Esophagus muscularis mucosa (tissue), 4 donors: ENCODE measurements around the gene GLI3. TPM values are rescaled to one million over a fixed set of nuclear protein-coding genes. Genes with fewer than 3 reads are reported as not detected.

Experiments used
- DNase-seq: peaks from one replicate; pipeline ENCODE4 v3.0.0-alpha.2; 2017; ENCODE audit errors: extremely low spot score
- H3K27ac ChIP-seq, 4 donors: fragments of 200-600 bp; sonication (generic); replicated peaks in 1 of 4; 1 replicate in 3 of 4; 2 replicates in 1 of 4; pipeline ENCODE4 v1.5.1; 2016 to 2019; ENCODE audit warnings: mild to moderate bottlenecking in 1 of 4
- H3K27me3 ChIP-seq, 4 donors: fragments of 200-600 bp; sonication (generic); one replicate each; pipeline versions ENCODE4 v1.5.1 to v1.6.0; 2016 to 2019
- H3K36me3 ChIP-seq, 4 donors: fragments of 200-600 bp; sonication (generic); one replicate each; pipeline ENCODE4 v1.5.1; 2016 to 2019
- H3K4me1 ChIP-seq, 4 donors: fragments of 200-600 bp; sonication (generic); one replicate each; pipeline ENCODE4 v1.5.1; 2016 to 2019
- H3K4me3 ChIP-seq, 4 donors: fragments of 200-600 bp; sonication (generic); 1 replicate in 2 of 4; 2 replicates in 2 of 4; pipeline ENCODE4 v1.5.1; 2016 to 2019; ENCODE audit warnings: mild to moderate bottlenecking in 4 of 4, moderate library complexity in 1 of 4
- H3K9me3 ChIP-seq, 4 donors: fragments of 200-600 bp; sonication (generic); 1 replicate in 3 of 4; 2 replicates in 1 of 4; pipeline ENCODE4 v1.5.1; 2016 to 2019
- CTCF ChIP-seq, 3 experiments: fragments of 200-600 bp in 2 of 3; fragments of 450-650 bp in 1 of 3; sonication (generic) in 2 of 3; IDR thresholded peaks; one replicate each; pipeline ENCODE4 v1.5.1; 2017 to 2019; ENCODE audit warnings: antibody characterized with exemption in 3 of 3, mild to moderate bottlenecking in 2 of 3, moderate library complexity in 1 of 3
- EP300 ChIP-seq: sonication (generic); formaldehyde crosslinking; IDR thresholded peaks from one replicate; pipeline ENCODE4 v1.6.1; 2017; ENCODE audit warnings: antibody characterized with exemption
- POLR2A ChIP-seq: fragments of 450-650 bp; IDR thresholded peaks from one replicate; pipeline ENCODE4 v1.6.1; 2017; ENCODE audit warnings: antibody characterized with exemption, moderate library complexity, mild to moderate bottlenecking, low read depth
- POLR2AphosphoS5 ChIP-seq, 2 donors: sonication (generic); formaldehyde crosslinking; IDR thresholded peaks; one replicate each; pipeline ENCODE4 v1.6.1; 2017; ENCODE audit warnings: antibody characterized with exemption in 2 of 2
- WGBS: methylation state at CpG from one replicate; pipeline ENCODE4 v1.1.5; 2018; 5-methylcytosine and 5-hydroxymethylcytosine counted together
- intact Hi-C: fragments of 100-400 bp; cut with DNase I; formaldehyde crosslinking; loops from one replicate; pipeline ENCODE4 v1.15.1; 2023
- total RNA-seq, 4 donors: library from RNA; depleted of rRNA; stranded (reverse); fragments of >200 nt; gene quantifications; one replicate each; pipeline versions ENCODE4 v1.1.0 to v1.2.1, GENCODE V29; 2016

The GLI3 gene
- total RNA-seq, 4 donors from 2014 or later, result 11.7 to 17.8 (median 13.3) TPM

- Histone ChIP-seq H3K27me3 (no peaks in the 10 kb centered on the region), H3K27ac (no peak overlapping the region), H3K9me3 (peaks cover 0 to 3% (median 0%) of the 10 kb centered on the region in 4 donors), H3K4me1 (peaks cover 0 to 8% (median 0%) of the 10 kb centered on the region in 4 donors), H3K4me3 (no peak overlapping the region), H3K36me3 (no peaks in the 10 kb centered on the region)
- no peak for DNase-seq
- WGBS, result 92% methylated on average over 6 of the region's 6 CpGs
- intact Hi-C loops, result no loop called here
- no peak for TF ChIP-seq POLR2A
- no peak for TF ChIP-seq CTCF (IDR thresholded peaks at IDR 0.05)
- no peak for TF ChIP-seq EP300
- no peak for TF ChIP-seq POLR2AphosphoS5 (IDR thresholded peaks at IDR 0.05)
Observed at GRCh38 chr7:42126475-42127231, 110.4 kb downstream of the GLI3 start.

GRCh38 chr7:42125321-42125720 lies 111.7 kb downstream of the GLI3 start:
- TF ChIP-seq POLR2A, result no peak
- no peak for TF ChIP-seq CTCF (IDR thresholded peaks at IDR 0.05)
- no peak for TF ChIP-seq EP300
- no peak for TF ChIP-seq POLR2AphosphoS5 (IDR thresholded peaks at IDR 0.05)
- Histone ChIP-seq H3K27me3 (no peaks in the 10 kb centered on the region), H3K4me3 (no peak overlapping the region), H3K27ac (no peak overlapping the region), H3K36me3 (no peaks in the 10 kb centered on the region), H3K9me3 (no peaks in the 10 kb centered on the region), H3K4me1 (peaks cover 0 to 9% (median 4%) of the 10 kb centered on the region in 4 donors)
- 71% methylated on average over 8 of the region's 8 CpGs for WGBS
- intact Hi-C loops, result no loop called here
- no peak for DNase-seq

GRCh38 chr7:42123716-42124115 lies 113.3 kb downstream of the GLI3 start:
- 81% methylated on average over 6 of the region's 6 CpGs for WGBS
- H3K27ac ChIP-seq, result no peak overlapping the region
- H3K36me3 ChIP-seq, result no peaks in the 10 kb centered on the region
- H3K4me1 ChIP-seq, result peaks cover 0 to 25% (median 10%) of the 10 kb centered on the region in 4 donors
- no peaks in the 10 kb centered on the region for H3K27me3 ChIP-seq
- no peak for DNase-seq
- TF ChIP-seq EP300 (no peak), CTCF (IDR thresholded peaks at IDR 0.05) (no peak), POLR2AphosphoS5 (IDR thresholded peaks at IDR 0.05) (no peak), POLR2A (no peak)
- H3K9me3 ChIP-seq, result no peaks in the 10 kb centered on the region
- intact Hi-C loops, result no loop called here
- H3K4me3 ChIP-seq, result no peak overlapping the region

GRCh38 chr7:42120191-42120590 lies 116.8 kb downstream of the GLI3 start:
- Histone ChIP-seq H3K36me3 (no peaks in the 10 kb centered on the region), H3K9me3 (no peaks in the 10 kb centered on the region), H3K27ac (no peak overlapping the region), H3K27me3 (no peaks in the 10 kb centered on the region), H3K4me3 (no peak overlapping the region), H3K4me1 (peaks cover 0 to 25% (median 12%) of the 10 kb centered on the region in 4 donors)
- DNase-seq, result no peak
- WGBS, result 83% methylated on average over 8 of the region's 8 CpGs
- intact Hi-C loops, result no loop called here
- no peak for TF ChIP-seq CTCF (IDR thresholded peaks at IDR 0.05)
- TF ChIP-seq POLR2A, result no peak
- TF ChIP-seq POLR2AphosphoS5 (IDR thresholded peaks at IDR 0.05), result no peak
- no peak for TF ChIP-seq EP300

- Histone ChIP-seq H3K4me3 (no peak overlapping the region), H3K27me3 (no peaks in the 10 kb centered on the region), H3K4me1 (peaks cover 0 to 25% (median 13%) of the 10 kb centered on the region in 4 donors), H3K9me3 (no peaks in the 10 kb centered on the region), H3K36me3 (no peaks in the 10 kb centered on the region), H3K27ac (no peak overlapping the region)
- 84% methylated on average over 4 of the region's 4 CpGs for WGBS
- TF ChIP-seq CTCF (IDR thresholded peaks at IDR 0.05), result no peak
- TF ChIP-seq POLR2AphosphoS5 (IDR thresholded peaks at IDR 0.05), result no peak
- no peak for TF ChIP-seq POLR2A
- TF ChIP-seq EP300, result no peak
- DNase-seq, result no peak
- intact Hi-C loops, result no loop called here
Observed at GRCh38 chr7:42117201-42117600, 119.8 kb downstream of the GLI3 start.
